Inferior parietal cortex (tissue), 1 donor: ENCODE results near the gene CANX.
"Not testable (repeated sequence)": the region's sequence is repeated elsewhere in the genome, so short reads cannot be mapped to it uniquely, and the experiment has no call there.

ENCODE experiments used
- DNase-seq: peaks from one replicate; pipeline ENCODE4 v3.0.0-alpha.2; 2016; ENCODE audit errors: extremely low spot score

The CANX gene, protein sequence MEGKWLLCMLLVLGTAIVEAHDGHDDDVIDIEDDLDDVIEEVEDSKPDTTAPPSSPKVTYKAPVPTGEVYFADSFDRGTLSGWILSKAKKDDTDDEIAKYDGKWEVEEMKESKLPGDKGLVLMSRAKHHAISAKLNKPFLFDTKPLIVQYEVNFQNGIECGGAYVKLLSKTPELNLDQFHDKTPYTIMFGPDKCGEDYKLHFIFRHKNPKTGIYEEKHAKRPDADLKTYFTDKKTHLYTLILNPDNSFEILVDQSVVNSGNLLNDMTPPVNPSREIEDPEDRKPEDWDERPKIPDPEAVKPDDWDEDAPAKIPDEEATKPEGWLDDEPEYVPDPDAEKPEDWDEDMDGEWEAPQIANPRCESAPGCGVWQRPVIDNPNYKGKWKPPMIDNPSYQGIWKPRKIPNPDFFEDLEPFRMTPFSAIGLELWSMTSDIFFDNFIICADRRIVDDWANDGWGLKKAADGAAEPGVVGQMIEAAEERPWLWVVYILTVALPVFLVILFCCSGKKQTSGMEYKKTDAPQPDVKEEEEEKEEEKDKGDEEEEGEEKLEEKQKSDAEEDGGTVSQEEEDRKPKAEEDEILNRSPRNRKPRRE

DNA sequence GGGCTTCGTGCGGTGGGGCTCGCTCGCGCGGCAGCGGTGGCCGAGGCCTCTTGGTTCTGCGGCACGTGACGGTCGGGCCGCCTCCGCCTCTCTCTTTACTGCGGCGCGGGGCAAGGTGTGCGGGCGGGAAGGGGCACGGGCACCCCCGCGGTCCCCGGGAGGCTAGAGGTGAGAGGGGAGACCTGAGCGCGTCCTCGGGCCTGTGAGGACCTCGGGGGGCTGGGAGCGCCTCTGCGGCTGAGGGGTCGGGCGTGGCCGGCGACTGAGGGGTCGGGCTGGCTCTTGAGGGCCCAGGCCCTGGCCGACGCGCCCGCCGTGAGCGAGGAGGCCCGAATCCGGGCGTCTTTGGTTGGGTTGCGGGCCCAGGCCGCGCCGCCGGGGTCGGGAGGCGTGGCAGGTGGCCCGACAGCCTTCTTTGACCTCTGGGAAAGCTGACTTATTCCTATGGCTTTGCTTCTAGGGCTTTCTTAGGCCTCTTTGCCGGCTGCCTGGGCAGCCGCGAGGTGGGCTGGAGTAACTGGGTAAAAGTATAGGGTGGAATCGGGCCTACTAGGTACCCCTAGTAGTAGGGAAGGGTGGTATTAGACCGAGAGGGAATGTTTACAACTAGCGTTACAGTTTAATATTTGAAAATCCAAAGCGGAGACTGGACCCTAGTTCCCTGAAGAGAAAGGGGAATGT lies at the start of gene CANX:
Gene CANX (plus strand): TSS at position 33 of the 681 bp plus-strand sequence. CDS start 6,715 bp downstream, outside the sequence.
- DNase-seq: no peak

DNA sequence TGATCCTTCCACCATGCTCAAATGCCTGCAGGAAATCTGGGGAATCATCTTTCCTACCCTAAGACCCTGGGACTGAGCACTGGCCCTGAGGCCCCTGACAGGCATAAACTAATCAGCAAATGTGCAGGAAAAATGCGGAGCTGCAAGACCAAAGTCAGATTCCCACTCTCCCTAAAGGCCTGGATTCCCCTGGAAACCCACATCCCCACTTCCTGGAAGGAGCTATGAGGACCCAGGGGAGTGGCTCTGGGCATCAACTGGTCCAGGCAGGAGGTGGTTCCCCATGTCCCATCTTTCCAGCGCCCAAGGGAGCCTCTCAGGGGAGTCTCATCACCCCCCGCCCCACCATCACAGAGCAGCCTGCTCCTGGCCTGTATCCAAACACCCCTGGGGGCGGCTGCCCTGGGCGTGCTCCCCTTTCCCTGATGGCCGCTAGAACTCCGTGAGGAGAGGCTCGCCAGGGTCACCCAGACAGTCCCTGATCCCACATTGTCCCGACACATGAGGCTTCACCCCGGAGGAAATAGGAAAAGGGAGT lies 49.5 kb upstream of the CANX start:
- DNase-seq: not testable (repeated sequence)

DNA sequence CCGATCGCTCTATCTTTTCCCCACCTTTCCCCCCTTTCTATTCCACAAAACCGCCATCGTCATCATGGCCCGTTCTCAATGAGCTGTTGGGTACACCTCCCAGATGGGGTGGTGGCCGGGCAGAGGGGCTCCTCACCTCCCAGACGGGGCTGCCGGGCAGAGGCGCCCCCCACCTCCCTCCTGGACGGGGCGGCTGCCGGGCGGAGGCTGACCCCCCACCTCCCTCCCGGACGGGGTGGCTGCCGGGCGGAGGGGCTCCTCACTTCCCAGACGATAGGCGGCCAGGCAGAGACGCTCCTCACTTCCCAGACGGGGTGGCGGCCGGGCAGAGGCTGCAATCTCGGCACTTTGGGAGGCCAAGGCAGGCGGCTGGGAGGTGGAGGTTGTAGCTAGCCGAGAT lies 48.5 kb upstream of the CANX start:
- DNase-seq: not testable (repeated sequence)

DNA sequence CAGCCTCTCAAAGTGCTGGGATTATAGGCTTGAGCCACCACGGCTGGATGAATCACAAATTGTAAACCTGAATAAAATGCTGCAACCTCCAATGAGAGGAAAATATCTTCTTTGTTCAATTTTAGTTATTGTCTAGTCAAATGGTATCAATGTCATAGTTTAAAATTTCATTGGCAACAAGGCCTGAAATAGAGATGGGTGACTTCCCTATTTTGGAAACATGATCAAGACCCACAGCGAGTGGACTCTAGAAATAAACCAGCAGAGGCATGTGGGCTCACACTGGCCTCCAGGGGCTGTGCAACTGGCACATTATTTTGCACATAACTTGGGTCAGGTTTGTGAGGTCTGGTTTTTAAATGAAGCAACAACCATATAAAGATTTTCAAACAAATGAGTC lies 45.6 kb upstream of the CANX start:
- not testable (repeated sequence) for DNase-seq

DNA sequence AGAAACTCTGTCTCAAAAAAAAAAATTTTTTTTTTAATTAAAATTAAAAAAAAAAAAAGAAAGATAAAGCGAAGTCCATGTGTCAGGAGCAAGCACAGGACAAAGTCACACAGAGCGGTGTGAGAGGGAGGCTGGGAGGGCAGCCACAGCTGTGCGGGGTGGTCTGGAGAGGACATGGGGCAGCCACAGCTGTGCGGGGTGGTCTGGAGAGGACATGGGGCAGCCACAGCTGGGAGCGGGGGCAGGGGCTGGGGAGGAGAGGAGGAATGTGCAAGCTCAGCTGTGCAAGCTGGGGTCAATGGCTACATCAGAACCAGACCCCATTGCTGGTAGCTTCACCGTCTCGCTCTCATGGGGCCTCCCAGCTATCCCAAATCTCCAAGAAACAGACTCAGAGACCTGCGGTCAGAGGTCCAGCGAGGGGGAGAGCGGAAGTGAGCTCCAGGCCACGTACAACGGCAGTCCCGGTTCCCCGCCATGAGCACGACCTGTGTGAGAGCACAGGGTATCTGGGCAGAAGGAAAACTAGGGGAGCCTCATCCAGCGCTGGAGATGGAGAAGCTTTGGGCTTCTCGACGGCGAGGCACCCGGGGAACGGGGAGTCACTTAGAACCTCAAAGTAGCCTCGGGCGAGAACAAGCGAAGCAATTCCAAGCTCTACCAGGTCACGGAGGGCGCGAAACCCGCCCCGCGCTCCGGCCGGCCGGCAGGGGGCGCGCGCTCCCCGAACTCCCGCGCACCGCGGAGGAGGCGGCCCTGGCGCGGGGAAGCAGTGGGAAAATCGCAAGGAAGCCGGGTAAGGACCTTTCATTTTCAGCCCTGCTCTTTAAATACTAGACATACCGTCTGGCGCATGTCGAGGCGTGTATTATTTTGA lies 41.2 kb upstream of the CANX start:
- not testable (repeated sequence) for DNase-seq

DNA sequence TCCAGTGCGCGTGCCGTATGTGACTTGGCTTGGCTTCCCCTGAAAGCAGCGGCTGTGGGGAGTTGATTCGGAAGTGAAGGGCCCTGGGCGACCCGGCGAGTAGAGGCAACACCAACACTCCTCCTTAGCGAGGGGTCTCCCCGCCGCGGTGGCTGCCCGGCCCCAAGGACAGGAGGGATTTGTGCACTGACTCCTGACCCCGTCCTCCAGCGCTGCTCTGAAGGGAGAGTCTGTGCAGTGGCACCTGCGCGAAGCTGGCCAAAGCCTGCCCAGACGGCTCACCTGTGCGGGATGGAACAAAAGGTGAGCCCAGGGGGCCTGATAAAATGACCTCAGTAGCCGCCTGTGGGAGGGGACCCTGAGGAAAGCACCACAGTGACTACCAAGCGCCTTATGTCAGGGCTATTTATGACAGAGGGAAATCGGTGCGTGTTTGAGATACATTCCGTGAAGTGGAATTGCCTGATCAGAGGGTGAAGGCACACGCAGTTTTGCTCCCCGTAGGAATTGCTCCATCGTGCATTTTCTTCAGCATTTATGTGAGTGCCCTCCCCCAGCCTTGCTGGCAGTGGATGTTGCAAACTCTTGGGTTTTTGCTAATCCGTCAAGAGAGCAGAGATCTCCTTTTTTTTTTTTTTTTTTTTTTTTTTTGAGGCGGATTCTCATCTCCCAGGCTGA lies 40.4 kb upstream of the CANX start:
- peak; percentile 15 for DNase-seq

DNA sequence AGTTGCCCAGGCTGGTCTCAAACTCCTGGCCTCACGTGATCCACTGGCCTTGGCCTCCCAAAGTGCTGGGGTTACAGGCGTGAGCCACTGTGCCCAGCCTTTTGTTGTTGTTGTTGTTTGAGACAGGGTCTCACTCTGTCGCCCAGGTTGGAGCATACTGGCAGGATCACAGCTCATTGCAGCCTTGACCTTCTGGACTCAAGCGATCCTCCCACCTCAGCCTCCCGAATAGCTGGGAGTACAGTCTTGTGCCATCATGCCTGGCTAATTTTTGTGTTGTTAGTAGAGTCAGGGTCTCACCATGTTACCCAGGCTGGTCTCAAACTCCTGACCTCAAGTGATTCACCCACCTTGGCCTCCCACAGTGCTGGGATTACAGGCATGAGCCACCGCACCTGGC lies 37.1 kb upstream of the CANX start:
- not testable (repeated sequence) for DNase-seq

DNA sequence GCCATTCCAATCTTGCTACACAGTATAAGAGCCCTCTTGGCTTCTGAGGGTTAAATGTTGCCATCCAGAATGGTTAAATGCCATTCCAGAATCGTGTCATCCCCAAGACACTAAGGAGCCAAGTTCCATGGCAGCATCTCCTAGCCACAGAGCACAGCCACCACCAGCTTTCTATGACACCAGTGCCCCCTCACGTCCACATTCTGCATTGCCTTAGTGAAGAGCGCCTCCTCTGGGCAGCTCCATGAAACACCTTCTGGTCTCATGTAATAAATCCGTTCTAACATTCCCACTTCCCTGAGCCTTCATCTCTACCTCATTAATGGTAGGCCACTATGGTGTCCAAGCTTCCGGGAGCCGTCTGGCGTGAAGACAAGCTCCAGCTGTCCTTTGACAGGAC lies 30.4 kb upstream of the CANX start:
- DNase-seq: peak; percentile 31

DNA sequence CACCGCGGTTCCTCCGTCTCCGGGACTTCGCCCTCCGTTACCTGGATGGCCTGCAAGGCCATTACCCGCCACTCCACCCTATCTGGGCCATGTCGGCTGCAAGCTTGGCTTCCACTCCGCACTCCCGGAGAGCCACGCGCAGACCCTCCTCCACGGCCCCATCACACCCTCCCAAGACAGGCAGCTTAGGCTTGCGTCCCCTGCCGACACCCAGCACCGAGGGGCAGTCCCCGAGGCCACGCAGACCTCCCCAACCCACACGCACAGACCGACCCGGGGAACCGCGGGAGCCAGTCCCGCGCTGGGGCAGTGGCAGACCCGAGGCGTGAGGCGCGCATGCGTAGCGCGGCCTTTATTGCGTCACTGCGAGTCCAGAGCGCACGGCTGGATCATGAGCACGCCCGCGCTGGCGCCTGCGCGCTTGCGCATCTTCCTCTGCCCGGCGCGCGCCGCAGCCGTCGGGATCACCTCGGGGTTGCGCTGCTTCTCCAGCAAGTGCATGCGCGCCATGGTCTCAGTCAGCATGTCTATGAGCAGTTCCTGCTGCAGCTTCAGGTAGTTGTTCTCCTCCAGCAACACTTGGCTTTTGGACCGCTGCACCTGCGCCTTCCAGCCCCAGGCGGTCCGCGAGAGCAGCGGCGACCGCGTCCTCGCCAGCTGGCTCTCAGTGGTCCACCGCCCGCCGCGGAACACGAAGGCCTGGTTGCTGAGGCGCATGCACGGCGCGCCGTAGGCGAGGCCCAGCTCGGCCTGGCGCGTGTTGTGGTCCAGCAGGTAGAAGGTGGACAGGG lies 20.3 kb upstream of the CANX start:
- DNase-seq: peak; percentile 96

DNA sequence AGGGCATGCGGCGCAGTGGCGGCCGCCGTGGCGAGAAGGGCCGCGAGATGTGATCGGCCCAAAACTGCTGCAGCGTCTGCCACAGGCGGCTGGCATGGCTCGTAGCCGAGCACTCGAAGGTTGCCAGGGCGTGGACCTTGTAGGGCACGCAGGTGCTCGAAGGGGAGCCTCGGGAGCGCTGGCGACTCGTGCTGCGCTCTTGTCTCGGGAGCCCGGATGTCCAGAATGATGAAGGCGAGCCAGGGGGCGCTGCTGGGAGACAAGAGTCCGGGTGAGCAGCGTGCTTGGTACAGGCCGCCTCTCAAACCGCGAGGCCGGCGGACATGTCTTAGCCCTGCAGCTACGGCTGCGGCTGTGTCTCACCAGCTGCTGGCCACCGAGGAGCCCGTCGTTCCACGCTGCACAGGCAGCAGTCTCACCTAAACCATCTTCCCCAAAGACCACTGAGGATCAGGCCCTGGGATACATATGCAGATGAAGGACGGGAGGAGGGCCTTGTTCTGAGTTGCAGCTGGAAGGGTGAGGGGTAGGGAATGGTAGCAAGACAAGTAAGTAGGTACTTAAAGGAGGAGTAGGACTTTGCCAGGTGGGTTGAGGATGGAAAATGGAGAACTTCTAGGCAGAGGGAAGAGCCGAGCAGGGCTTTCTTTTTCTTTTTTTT lies 19.6 kb upstream of the CANX start:
- peak; percentile 19 for DNase-seq

DNA sequence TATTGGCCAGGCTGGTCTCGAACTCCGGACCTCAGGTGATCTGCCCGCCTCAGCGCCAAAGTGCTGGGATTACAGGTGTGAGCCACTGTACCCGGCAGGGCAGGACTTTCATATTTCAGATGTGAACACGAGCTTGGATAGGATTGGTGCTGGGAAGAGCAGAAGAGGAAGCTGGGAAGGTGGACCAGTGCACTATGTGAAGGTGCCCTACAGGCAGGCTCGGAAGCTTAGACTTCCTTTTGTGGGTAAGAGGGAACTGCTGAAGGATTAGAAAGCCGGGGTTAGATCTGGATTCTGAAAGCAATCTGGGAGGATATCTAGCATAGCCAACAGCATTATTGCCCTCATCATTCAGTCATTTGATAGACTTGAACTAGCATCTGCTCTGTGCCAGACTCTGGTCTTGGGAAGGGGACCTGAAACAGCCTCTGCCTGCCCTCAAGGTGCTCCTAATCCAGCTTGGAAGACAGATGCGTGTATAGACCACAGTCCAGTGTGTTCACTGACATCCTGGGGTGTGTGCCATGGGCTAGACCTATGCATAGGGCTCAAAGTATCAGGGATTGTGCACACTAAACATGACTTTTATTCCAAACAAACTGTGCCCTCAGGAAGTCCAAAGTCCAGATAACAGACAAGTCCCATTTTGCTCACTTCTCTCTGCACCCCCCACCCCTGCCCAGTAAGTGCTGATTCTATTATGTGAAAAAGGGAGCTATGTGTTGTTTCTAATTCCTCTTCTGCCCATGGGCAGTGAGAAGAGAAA lies 18.6 kb upstream of the CANX start:
- no peak for DNase-seq

DNA sequence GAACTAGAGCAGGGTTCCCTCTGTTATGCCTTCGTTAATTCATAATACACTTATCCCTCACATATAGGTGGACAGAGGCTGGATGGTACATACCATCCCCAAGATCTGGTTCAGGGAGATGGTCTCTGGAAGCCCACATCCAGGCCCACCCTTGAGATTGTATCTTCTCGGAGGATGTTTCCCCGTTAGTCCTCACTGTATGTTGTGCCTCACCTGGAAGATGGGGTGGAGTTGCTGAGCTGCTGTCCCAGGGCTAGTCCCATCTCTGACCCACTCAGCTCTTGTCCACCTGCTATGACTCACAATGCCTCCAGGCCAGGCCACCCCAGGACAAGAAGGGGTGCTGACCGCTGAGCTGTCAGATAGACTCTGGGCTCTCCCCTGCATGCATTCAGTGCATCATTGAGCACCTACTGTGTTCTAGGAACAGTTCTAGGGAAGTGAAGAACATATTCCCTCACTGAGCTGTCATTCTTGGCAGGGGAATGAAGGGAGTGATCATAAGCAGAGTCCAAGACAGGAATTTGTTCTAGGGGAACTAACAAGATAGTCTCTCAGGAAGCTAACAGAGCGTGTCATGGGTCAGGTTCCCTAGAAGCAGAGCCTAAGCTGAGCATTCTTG lies 17.9 kb upstream of the CANX start, which contains the start of gene CBY3:
Gene CBY3 (minus strand): TSS at position 255 of the 622 bp plus-strand sequence. CDS start 116 bp downstream, at position 139.
- no peak for DNase-seq

DNA sequence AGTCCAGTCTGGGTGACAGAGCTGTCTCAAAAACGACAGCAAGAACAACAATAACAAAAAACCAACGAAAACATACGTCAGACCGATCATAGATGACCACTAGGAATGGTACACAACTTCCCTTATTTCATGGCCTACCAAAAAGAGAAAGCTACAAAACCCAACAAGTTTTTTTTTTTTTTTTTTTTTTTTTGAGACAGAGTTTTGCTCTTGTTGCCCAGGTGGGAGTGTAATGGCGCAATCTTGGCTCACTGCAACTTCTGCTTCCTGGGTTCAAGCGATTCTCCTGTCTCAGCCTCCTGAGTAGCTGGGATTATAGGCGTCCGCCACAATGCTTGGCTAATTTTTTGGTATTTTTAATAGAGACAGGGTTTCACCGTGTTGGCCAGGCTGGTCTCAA lies 9.6 kb upstream of the CANX start:
- not testable (repeated sequence) for DNase-seq

DNA sequence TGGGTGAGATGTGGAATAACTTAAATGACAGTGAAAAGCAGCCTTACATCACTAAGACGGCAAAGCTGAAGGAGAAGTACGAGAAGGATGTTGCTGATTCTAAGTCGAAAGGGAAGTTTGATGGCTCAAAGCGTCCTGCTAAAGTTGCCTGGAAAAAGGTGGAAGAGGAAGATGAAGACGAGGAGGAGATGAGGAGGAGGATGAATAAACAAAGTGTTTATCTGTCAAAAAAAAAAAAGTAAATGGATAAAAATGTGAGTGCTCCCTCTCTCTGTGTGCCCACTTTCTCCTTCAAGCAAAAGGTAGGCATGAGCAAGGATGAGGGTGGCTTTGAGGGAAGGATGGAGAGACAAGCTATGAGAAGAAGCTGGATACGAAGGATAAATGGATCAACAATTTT lies 4.2 kb upstream of the CANX start:
- no peak for DNase-seq

DNA sequence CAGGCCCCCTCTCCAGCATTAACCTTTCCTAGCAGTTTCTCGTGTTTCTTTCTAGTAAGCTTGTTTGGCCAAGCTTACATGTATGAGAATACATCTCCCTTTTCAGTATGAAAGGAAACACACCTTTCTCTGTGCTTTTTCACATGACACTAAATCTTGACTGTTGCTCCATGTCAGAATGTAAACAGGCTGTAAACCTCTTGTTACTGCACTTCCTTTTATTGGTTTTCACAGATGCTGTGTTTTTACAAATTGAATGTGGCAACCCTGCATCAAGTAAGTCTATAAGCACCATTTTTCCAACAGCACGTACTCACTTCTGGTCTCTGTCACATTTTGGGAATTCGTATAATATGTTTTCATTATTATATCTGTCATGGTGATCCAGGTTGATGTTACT lies 2.2 kb upstream of the CANX start:
- no peak for DNase-seq

DNA sequence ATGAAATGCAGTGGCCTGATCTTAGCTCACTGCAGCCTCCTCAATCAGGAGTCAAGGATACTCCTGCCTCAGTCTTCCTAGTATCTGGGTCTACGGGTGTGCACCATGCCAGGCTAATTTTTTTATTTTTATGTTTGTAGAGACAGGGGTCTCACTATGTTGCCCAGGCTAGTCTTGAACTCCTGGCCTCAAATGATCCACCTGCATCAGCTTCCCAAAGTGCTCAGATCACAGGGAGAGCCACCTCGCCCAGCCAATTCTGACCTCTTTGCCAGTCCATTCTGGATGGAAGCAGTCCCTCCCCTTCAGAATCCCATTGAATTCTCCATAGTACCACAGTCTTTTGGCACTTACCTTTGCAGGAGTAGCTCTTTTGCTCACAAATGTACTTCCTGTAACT lies 1.7 kb upstream of the CANX start:
- DNase-seq: no peak

DNA sequence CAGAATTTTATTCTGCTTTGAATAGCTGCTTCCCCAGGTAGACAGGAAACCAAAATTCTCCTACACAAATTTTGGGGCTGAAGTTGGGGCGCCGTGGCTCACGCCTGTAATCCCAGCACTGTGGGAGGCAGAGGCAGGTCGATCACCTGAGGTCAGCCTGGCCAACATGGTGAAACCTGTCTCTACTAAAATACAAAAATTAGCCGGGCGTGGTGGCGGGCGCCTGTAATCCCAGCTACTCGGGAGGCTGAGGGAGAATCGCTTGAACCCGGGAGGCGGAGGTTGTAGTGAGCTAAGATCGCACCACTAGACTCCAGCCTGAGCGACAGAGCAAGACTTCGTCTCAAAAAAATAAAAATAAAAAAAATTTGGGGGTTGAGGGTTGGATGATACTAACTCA lies 1.2 kb upstream of the CANX start:
- DNase-seq: not testable (repeated sequence)
